H9 (cell line): ENCODE results near the gene HMGB1. TPM values are rescaled to one million over a fixed set of nuclear protein-coding genes. Genes with fewer than 3 reads are reported as not detected.

Experiments used
- DNase-seq: peaks from one replicate; pipeline ENCODE4 v3.0.0-alpha.2; 2017
- H2AFZ ChIP-seq: one replicate; pipeline ENCODE4 v1.6.1; 2013; ENCODE audit warnings: mild to moderate bottlenecking, low read length, control low read depth, moderate library complexity
- H2AK5ac ChIP-seq: 2 replicates; pipeline ENCODE4 v1.6.1; 2013; ENCODE audit warnings: low read length, control low read depth, mixed read lengths; ENCODE audit not compliant: insufficient read length
- H2BK120ac ChIP-seq: one replicate; pipeline ENCODE4 v1.6.1; 2013; ENCODE audit warnings: low read depth, mild to moderate bottlenecking, low read length, control low read depth, inconsistent platforms; ENCODE audit not compliant: poor library complexity, severe bottlenecking
- H2BK12ac ChIP-seq: 2 replicates; pipeline ENCODE4 v1.6.1; 2013; ENCODE audit warnings: low read length, control low read depth, mixed read lengths, low read depth; ENCODE audit not compliant: insufficient read length
- H2BK15ac ChIP-seq: 2 replicates; pipeline ENCODE4 v1.6.1; 2013; ENCODE audit warnings: low read depth, low read length, control low read depth
- H2BK20ac ChIP-seq: one replicate; pipeline ENCODE4 v1.6.1; 2013; ENCODE audit warnings: low read depth, mild to moderate bottlenecking, low read length, control low read depth, inconsistent platforms; ENCODE audit not compliant: poor library complexity, severe bottlenecking
- H2BK5ac ChIP-seq: 2 replicates; pipeline ENCODE4 v1.6.1; 2013; ENCODE audit warnings: low read length, control low read depth, mixed read lengths; ENCODE audit not compliant: insufficient read length
- H3K14ac ChIP-seq: 2 replicates; pipeline ENCODE4 v1.6.1; 2013; ENCODE audit warnings: low read length, control low read depth; ENCODE audit not compliant: insufficient read depth
- H3K18ac ChIP-seq: 2 replicates; pipeline ENCODE4 v1.6.1; 2013; ENCODE audit warnings: low read depth, mild to moderate bottlenecking, mixed read lengths, low read length, control low read depth; ENCODE audit not compliant: insufficient read length
- H3K23ac ChIP-seq: 2 replicates; pipeline ENCODE4 v1.6.1; 2013; ENCODE audit warnings: low read length, control low read depth, mixed read lengths, low read depth; ENCODE audit not compliant: insufficient read length
- H3K23me2 ChIP-seq: 2 replicates; pipeline ENCODE4 v1.6.1; 2013; ENCODE audit warnings: low read depth, mild to moderate bottlenecking, mixed read lengths, low read length, control low read depth; ENCODE audit not compliant: insufficient read length, poor library complexity, severe bottlenecking
- H3K27ac ChIP-seq: 2 replicates; pipeline ENCODE4 v1.5.1; 2013; ENCODE audit warnings: low read length, control low read depth, mixed read lengths, low read depth; ENCODE audit not compliant: insufficient read length
- H3K27me3 ChIP-seq: 2 replicates; pipeline ENCODE4 v1.6.1; 2013; ENCODE audit warnings: low read length, control low read depth, inconsistent platforms; ENCODE audit not compliant: insufficient read depth
- H3K4ac ChIP-seq: 2 replicates; pipeline ENCODE4 v1.6.1; 2013; ENCODE audit warnings: low read depth, mild to moderate bottlenecking, control low read depth, inconsistent platforms, low read length, moderate library complexity
- H3K4me1 ChIP-seq: 2 replicates; pipeline ENCODE4 v1.6.1; 2013; ENCODE audit warnings: low read length, control low read depth, inconsistent platforms; ENCODE audit not compliant: insufficient read depth
- H3K4me2 ChIP-seq: 2 replicates; pipeline ENCODE4 v1.6.1; 2013; ENCODE audit warnings: low read length, control low read depth, mixed read lengths; ENCODE audit not compliant: insufficient read length, insufficient read depth
- H3K56ac ChIP-seq: 2 replicates; pipeline ENCODE4 v1.6.1; 2013; ENCODE audit warnings: low read depth, mild to moderate bottlenecking, mixed read lengths, low read length, control low read depth; ENCODE audit not compliant: insufficient read length
- H3K79me1 ChIP-seq: 2 replicates; pipeline ENCODE4 v1.6.1; 2013; ENCODE audit warnings: low read depth, mild to moderate bottlenecking, moderate library complexity, low read length, control low read depth, inconsistent platforms; ENCODE audit not compliant: insufficient read depth, poor library complexity, severe bottlenecking
- H3K79me2 ChIP-seq: 2 replicates; pipeline ENCODE4 v1.6.1; 2013; ENCODE audit warnings: low read length, control low read depth, inconsistent platforms; ENCODE audit not compliant: insufficient read depth
- H3K9ac ChIP-seq: 2 replicates; pipeline ENCODE4 v1.6.1; 2013; ENCODE audit warnings: low read length, control low read depth, mixed read lengths; ENCODE audit not compliant: insufficient read length; ENCODE audit errors: extremely low read depth
- H3K9me3 ChIP-seq: one replicate; pipeline ENCODE4 v1.6.1; 2013; ENCODE audit warnings: low read depth, low read length, inconsistent platforms; ENCODE audit not compliant: control insufficient read depth
- H3T11ph ChIP-seq: one replicate; pipeline ENCODE4 v1.6.1; 2013; ENCODE audit warnings: mild to moderate bottlenecking, low read length, control low read depth, inconsistent platforms
- H4K20me1 ChIP-seq: one replicate; pipeline ENCODE4 v1.6.1; 2013; ENCODE audit not compliant: control insufficient read depth, insufficient read length, insufficient read depth
- H4K5ac ChIP-seq: 2 replicates; pipeline ENCODE4 v1.6.1; 2013; ENCODE audit warnings: low read depth, mild to moderate bottlenecking, mixed read lengths, low read length, control low read depth; ENCODE audit not compliant: insufficient read length
- H4K8ac ChIP-seq: replicated peaks from 2 replicates; pipeline ENCODE4 v1.6.1; 2013; ENCODE audit warnings: low read length, control low read depth, mixed read lengths, low read depth; ENCODE audit not compliant: insufficient read length
- H4K91ac ChIP-seq: 2 replicates; pipeline ENCODE4 v1.6.1; 2013; ENCODE audit warnings: low read depth, mild to moderate bottlenecking, moderate library complexity, mixed read lengths, low read length, control low read depth; ENCODE audit not compliant: insufficient read length
- H3K27ac Mint-ChIP-seq, 3 experiments: 2 replicates in 2 of 3; 3 replicates in 1 of 3; pipeline ENCODE4 v1.8.0; 2020 to 2021; ENCODE audit warnings: mixed read lengths in 3 of 3, mild to moderate bottlenecking in 1 of 3, moderate library complexity in 1 of 3
- H3K27me3 Mint-ChIP-seq: 2 replicates; pipeline ENCODE4 v1.8.0; 2021; ENCODE audit warnings: low read depth, mild to moderate bottlenecking, moderate library complexity, mixed read lengths
- H3K36me3 Mint-ChIP-seq, 3 experiments: 2 replicates in 2 of 3; 3 replicates in 1 of 3; pipeline ENCODE4 v1.8.0; 2020 to 2021; ENCODE audit warnings: low read depth in 3 of 3, mixed read lengths in 3 of 3; ENCODE audit not compliant: insufficient read depth in 1 of 3
- H3K4me1 Mint-ChIP-seq, 2 experiments: 2 replicates each; pipeline ENCODE4 v1.8.0; 2020; ENCODE audit warnings: mixed read lengths in 2 of 2
- H3K4me3 Mint-ChIP-seq, 2 experiments: 2 replicates in 1 of 2; 3 replicates in 1 of 2; pipeline ENCODE4 v1.8.0; 2020 to 2021; ENCODE audit warnings: mild to moderate bottlenecking in 2 of 2, mixed read lengths in 2 of 2, moderate library complexity in 1 of 2
- H3K9me3 Mint-ChIP-seq, 2 experiments: 2 replicates in 1 of 2; 3 replicates in 1 of 2; pipeline ENCODE4 v1.8.0; 2020; ENCODE audit warnings: mild to moderate bottlenecking in 2 of 2, mixed read lengths in 2 of 2, moderate library complexity in 1 of 2
- CTCF ChIP-seq: fragments of 200-600 bp; sonication (generic); conservative IDR thresholded peaks from 3 replicates; pipeline ENCODE4 v1.8.0; 2021; ENCODE audit warnings: antibody characterized with exemption, mild to moderate bottlenecking
- WGBS: extraction: QIAGEN DNeasy Blood & Tissue Kit; methylation state at CpG from one replicate; pipeline ENCODE4 v1.1.7; 2013; ENCODE audit warnings: missing lambda C conversion rate, low lambda C conversion rate, mixed read lengths; ENCODE audit not compliant: insufficient read length; ENCODE audit errors: extremely low coverage; 5-methylcytosine and 5-hydroxymethylcytosine counted together
- total RNA-seq: library from RNA; stranded (reverse); gene quantifications from 2 replicates; pipeline ENCODE4 v1.2.1, GENCODE V29; 2021

HMGB1 gene
- total RNA-seq, 1 experiment from 2014 or later, result 688 TPM

- DNase-seq, result no peak
- Mint-ChIP-seq H3K9me3 (no peaks in the 10 kb centered on the region), H3K4me3 (no peak overlapping the region), H3K36me3 (no peaks in the 10 kb centered on the region), H3K27ac (no peak overlapping the region), H3K27me3 (no peaks in the 10 kb centered on the region), H3K4me1 (peaks cover 4 to 9% of the 10 kb centered on the region in 2 experiments)
- H3T11ph ChIP-seq, result no peak overlapping the region
- H2AK5ac ChIP-seq, result no peak overlapping the region
- no peak overlapping the region for H2BK120ac ChIP-seq
- WGBS, result no CpG with 5 or more reads among the region's 2 CpGs
- no peak overlapping the region for H2BK15ac ChIP-seq
- no peak overlapping the region for H4K8ac ChIP-seq
- no peak for TF ChIP-seq CTCF
- no peak overlapping the region for H3K18ac ChIP-seq
- no peak overlapping the region for H3K23ac ChIP-seq
- no peak overlapping the region for H4K91ac ChIP-seq
- no peak overlapping the region for H4K5ac ChIP-seq
- H3K4ac ChIP-seq, result no peak overlapping the region
- no peak overlapping the region for H2BK20ac ChIP-seq
- H3K9ac ChIP-seq, result no peak overlapping the region
- no peak overlapping the region for H3K14ac ChIP-seq
- no peak overlapping the region for H2AFZ ChIP-seq
- H3K79me2 ChIP-seq, result no peaks in the 10 kb centered on the region
- no peaks in the 10 kb centered on the region for H3K9me3 ChIP-seq
- H3K23me2 ChIP-seq, result no peaks in the 10 kb centered on the region
- no peak overlapping the region for H2BK12ac ChIP-seq
- H3K4me1 ChIP-seq, result no peaks in the 10 kb centered on the region; the same call in 1 of the 2 replicates
- no peaks in the 10 kb centered on the region for H4K20me1 ChIP-seq
- no peaks in the 10 kb centered on the region for H3K27me3 ChIP-seq
- no peaks in the 10 kb centered on the region for H3K79me1 ChIP-seq
- H3K4me2 ChIP-seq, result no peak overlapping the region
- H3K56ac ChIP-seq, result no peak overlapping the region
- no peak overlapping the region for H3K27ac ChIP-seq
- H2BK5ac ChIP-seq, result no peak overlapping the region
These were observed 30.0 kb upstream of the HMGB1 start for GRCh38 chr13:30495746-30496145.
